Measurements from ENCODE around the gene TMED5.
"Not testable (repeated sequence)": the region's sequence is repeated elsewhere in the genome, so short reads cannot be mapped to it uniquely, and the experiment has no call there.

TMED5 gene

DNA sequence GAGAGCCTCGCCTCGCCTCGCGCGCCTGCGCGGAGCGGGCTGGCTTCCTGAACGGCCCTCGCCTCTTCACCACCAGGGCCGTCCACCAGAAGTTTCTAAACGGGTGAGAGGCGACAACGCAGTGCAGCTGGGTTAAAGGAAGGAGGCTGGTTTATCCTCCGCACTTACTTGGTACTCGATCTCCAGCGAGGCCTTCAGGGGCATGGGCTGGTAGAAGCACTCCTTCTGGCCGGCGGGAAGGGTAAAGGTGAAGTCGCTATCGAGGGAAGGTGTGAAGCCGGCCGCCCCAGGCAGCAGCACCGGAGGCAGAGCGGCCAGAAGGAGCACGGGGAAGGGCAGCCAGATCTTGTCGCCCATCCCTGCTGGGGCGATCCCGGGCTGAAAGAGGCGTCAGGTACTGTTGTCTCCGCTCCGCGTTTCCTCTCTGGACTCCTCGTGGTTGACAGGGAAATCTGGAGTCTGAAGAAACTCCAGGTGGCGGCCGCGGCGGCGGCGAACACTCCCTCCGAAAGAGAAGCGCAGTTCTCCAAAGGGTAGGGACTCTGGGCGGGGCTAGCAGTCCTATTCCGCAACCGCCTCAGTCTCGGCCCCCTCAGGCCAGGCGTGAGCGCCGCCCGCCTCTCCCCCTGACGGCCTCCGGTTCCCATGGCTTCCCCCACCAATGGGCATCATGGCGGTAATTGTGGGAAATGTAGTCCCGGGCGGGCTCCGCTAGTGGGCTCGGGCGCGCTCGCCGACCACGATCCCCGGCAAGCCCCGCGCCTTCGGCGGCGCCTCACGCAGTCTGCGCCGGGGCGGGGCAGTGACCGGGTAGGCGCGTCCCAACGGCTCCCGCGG lies at the start of gene TMED5:
Gene TMED5 (minus strand): TSS at position 528 of the 837 bp plus-strand sequence. CDS start 171 bp downstream, at position 357.
- DNase-seq (ENCODE audit: low read depth in 2 of 2): peak; percentile 88 to 90

DNA sequence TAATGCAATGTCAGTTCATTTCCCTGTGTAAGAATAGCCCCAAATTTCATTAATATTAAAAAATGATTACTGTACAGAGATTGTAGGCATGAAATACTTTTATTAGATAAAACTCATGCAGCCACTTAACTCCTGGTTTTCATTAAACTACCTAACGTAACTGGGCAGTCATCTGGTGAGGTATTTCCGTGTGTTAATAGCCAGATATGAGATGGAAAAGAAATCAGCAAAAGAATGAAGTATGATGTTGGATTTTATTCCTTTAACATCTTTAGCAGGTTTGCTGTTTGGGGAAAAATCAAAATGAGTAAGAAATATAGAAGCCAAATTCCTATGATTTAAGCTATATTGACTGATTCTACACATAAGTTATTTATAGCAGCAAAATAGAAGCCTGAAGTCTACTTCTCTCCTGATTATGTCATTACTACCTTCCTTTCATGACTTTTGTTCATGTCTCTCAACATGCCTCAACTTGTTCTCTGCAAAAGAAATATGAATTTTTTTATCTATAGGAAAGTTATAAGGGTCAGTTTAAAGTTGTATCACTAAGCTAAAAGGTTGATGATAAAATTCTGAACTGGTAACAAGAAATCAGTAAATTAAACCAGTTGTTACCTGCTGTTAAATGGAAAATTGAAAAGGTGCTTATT lies 42.9 kb upstream of the TMED5 start:
- DNase-seq (ENCODE audit: low read depth in 2 of 2): no peak

DNA sequence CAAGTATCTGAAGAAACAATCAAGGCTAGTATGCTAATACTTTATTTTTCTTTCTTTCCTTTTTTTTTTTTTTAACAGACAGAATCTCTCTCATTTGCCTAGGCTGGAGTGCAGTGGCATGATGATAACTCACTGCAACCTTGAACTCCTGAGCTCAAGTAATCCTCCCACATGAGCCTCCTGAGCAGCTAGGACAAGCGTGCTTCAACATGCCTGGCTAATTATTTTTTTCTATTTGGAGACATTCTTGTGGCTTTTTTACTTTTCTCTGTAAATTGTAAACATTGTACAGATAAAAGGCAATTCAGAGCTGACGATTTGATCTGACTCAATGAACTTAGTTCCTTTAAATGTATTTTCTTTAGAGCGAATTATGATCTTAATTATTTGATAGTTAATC lies 41.7 kb upstream of the TMED5 start:
- no peak for DNase-seq (ENCODE audit: low read depth in 2 of 2)

DNA sequence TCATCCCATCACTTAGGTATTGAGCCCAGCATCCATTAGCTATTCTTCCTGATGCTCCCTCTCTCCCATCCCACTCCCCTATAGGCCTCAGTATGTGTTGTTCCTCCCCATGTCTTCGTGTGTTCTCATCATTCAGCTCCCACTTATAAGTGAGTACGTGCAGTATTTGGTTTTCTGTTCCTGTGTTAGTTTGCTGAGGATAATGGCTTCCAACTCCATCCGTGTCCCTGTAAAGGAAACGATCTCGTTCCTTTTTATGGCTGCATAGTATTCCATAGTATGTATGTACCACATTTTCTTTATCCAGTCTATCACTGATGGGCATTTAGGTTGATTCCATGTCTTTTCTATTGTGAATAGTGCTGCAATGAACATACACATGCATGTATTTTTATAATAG lies 40.5 kb upstream of the TMED5 start:
- not testable (repeated sequence) for DNase-seq (ENCODE audit: low read depth in 2 of 2)

DNA sequence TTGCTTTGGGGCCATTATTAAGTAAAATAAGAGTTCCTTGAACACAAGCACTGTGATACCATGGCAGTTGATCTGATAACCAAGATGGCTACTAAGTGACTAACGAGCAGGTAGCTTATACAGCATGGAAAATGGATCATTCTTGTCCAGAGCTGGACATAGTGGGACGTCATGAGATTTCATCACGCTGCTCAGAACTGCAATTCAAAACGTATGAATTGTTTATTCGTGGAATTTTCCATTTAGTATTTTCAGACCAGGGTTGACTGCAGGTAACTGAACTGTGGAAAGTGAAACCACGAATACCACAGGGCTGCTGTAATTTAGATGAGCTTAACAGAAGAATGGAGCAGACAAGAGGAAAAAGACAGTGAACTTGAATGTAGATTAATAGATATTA lies 39.2 kb upstream of the TMED5 start:
- DNase-seq (ENCODE audit: low read depth in 2 of 2): no peak

DNA sequence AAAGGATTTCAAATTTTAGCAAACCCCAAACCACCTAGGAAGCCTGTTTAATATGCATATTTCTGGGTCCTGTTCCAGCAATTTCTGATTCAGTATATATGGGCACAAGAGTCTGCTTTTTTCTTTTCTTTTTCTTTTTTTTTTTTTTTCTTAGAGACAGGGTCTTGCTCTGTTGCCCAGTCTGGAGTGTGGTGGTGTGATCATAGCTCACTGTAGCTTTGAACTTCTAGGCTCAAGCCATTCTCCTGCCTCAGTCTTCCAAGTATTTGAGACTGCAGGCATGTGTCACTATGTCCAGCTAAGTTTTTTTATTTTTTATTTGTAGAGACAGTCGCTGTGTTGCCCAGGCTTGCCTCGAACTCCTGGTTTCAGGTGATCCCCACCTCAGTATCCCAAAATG lies 35.1 kb upstream of the TMED5 start:
- no peak for DNase-seq (ENCODE audit: low read depth in 2 of 2)

DNA sequence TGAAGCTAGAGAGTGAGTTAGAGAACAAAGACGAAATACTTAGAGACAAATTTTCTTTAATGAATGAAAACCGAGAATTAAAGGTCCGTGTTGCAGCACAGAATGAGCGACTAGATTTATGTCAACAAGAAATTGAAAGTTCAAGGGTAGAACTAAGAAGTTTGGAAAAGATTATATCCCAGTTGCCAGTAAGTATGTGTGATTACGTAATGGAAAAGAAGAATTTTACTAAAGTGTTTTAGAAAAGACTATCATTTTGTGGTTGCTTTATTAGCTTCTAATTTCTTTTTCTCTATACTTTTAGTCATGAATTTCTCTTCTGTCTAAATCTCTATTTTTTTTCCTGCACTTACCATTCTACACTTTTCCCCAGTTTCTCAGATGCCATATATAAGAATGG lies 27.0 kb upstream of the TMED5 start:
- DNase-seq (ENCODE audit: low read depth in 2 of 2): no peak

DNA sequence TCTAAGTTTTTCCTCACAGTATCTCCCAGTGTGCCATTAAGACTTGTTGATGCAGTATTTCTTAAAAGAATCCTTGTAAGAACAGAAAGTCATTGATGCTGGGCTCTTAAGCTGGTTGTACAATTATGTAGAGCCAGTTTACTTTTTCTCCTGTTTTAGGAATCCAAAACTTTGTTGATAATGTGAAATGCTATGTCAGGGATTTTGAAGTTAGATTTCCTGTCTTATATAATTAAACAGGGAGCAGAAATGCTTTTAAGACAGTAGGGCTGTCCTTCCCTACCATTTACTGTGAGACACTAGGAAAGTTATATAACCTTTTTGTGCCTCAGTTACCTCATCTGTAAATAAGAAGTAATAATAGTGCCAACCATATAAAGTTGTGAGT lies 26.3 kb upstream of the TMED5 start:
- DNase-seq (ENCODE audit: low read depth in 2 of 2): no peak

DNA sequence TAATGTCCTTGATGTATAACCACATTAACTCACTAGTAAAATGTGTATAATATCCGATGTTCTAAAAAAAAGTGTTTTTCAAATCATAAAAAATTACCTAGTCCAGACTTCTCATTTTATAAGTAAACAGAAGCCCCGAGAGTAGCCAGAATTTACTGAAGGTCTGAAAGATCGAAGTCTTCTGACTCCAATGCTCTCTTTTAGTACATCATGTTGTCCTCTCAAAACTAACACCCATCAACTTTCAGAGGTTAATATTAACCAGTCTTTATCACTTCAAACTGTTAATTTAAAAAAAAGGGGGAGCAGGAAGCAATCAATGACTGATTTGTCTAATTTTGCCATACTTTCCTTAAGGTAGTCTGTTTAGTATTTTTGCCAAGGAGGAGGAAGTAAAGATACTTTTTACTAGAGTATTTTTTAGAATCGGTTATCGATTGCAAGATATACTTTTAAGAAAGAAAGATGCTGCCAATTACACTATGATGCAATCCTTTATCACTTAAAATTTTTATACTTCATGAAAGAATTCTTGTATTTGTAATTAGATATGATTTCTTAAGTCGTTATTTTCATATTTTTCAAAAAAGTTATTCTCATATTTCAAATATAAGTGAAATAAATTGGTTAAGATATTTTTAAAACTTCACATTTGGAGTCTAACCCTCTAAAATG lies 25.8 kb upstream of the TMED5 start:
- DNase-seq (ENCODE audit: low read depth in 2 of 2): no peak

DNA sequence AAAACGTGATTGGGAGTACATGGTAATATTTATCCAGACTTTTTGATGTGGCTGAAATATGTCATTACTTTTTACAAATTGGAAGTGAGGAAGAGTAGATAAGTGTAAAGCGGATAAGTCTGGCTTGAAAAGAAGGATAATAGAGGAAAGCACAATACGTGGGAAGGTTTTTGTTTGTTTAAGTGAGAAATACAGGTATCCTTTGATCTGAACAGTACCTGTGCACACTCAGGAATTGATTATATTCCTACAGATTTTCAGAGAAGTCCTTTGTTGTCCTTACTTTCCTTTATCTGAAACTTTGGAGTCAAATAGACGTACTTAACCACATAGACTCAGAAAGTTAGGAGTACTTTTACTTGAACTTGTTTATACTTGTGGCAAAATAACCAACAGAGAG lies 20.5 kb upstream of the TMED5 start:
- DNase-seq (ENCODE audit: low read depth in 2 of 2): no peak

DNA sequence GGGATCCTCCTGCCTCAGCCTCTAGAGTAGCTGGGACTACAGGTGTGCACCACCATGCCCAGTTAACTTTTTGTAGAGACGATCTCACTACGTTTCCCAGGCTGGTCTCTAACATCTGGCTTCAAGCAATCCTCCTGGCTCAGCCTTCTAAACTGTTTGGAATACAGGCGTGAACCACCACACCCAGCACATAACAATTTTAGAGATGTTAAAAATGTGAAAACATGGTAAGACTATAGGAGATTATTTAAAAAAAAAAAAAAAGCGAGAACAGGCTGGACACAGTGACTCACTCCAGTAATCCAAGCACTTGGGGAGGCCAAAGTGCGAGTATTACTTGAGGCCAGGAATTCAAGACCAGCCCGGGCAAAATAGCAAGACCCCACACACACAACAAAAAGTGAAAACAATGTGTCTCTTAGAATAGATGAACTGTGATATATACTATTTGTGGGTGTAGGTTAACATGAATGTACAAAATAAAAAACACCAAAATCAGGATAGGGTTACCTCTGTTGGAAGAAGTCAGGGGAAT lies 19.9 kb upstream of the TMED5 start:
- DNase-seq (ENCODE audit: low read depth in 2 of 2): no peak

DNA sequence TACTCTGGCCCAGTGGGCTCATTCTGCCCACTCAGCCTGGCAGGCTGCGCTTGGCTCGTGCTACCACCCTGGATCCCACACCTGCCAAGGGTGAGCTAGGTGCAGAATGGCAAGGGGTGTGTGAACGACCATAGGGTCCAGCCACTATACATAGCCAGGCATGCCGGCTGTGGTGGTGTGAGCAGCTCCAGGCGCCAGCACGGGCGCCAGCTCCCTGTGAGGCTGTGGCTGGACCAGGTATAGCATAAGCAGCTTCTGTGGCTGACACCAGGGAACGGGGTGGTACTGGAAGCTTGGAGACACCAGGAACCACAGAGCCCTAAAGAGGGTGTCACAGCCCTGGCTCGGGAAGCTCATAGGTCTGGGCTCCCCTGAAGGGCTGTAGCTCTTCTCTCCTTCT lies 18.9 kb upstream of the TMED5 start:
- no peak for DNase-seq (ENCODE audit: low read depth in 2 of 2)

DNA sequence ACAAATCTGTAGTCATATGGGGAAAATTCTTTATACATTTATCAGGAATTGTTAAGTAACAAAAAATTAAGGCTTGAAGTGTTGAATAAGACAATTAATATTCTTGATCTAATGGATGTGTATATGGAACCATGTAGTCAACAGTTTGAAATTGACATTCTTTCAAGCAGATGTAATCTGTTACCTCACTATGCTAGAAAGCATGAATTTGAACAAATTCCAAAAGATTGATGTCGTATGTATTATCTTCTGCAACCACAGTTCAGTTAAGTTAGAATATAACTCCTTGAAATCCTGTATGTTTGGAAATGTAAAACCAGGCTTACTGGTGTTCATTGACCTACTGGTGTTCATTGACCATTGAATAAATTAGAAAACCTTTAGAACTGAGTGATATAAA lies 16.4 kb upstream of the TMED5 start:
- DNase-seq (ENCODE audit: low read depth in 2 of 2): no peak

DNA sequence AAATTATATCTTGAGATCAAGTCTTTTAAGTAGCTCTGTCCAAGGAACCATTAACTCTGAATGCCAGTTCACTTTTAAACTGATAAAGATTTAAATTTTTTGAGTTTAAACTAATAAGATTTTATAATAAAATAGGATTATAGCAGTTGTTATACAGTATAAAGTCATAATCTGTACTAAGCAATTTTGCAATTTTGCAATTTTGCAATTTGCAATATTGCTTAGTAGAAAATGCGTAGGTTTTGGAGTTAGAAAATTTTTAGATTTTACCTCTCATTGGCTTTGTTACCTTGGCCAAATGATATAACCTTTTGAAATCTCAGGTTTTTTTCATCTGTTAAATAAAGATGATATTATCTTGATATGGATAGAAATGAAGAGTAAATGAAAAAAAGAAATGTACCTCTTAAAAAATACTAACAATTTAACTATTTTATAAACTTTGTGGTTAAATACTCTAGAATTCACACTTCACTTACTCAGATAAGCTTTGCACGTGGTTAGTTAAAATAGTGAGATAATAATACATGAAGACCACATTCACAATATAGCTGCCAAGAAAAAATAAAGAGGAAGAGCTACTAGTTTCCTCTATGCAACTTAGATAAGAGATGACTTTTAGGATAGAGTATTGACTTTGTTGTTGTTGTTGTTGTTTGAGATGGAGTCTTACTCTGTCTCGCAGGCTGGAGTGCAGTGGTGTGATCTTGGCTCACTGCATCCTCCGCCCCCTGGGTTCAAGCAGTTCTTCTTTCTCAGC lies 14.2 kb upstream of the TMED5 start:
- DNase-seq (ENCODE audit: low read depth in 2 of 2): no peak

DNA sequence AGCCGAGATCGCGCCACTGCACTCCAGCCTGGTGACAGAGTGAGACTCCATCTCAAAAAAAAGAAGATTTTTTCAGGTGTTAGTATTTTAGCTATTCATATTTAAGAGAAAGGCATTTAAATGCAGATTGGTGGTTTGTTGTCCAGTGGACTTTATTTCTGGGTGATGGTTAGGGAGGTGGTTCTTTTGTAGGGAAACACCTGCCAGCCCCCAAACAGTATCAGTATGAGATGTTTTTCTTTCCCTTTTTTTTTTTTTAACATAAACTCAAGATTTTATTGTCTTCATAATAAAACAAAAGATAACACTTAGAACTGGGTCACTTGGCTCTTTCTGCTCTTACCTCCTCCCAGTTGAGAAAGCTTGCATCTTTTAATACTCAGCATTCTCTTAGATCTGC lies 10.2 kb upstream of the TMED5 start:
- DNase-seq (ENCODE audit: low read depth in 2 of 2): no peak

DNA sequence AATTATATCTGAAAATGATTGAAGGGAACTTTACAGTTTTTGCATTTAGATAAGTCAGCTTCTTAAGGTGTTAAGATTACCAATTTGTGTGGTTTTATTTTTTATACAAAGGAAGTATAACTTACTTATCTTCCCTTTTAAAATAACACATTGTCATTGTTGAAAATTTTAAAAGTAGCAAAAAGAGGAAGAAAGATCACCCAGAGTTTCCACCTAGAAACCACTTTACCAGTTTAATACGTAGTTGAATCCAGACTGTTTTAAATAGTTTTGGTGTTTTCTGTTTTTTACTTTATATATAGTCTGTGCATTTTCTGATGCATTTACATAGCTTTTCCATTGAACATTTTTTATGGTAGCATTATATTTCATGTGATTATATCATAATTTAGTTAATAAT lies 6.5 kb upstream of the TMED5 start:
- no peak for DNase-seq (ENCODE audit: low read depth in 2 of 2)

DNA sequence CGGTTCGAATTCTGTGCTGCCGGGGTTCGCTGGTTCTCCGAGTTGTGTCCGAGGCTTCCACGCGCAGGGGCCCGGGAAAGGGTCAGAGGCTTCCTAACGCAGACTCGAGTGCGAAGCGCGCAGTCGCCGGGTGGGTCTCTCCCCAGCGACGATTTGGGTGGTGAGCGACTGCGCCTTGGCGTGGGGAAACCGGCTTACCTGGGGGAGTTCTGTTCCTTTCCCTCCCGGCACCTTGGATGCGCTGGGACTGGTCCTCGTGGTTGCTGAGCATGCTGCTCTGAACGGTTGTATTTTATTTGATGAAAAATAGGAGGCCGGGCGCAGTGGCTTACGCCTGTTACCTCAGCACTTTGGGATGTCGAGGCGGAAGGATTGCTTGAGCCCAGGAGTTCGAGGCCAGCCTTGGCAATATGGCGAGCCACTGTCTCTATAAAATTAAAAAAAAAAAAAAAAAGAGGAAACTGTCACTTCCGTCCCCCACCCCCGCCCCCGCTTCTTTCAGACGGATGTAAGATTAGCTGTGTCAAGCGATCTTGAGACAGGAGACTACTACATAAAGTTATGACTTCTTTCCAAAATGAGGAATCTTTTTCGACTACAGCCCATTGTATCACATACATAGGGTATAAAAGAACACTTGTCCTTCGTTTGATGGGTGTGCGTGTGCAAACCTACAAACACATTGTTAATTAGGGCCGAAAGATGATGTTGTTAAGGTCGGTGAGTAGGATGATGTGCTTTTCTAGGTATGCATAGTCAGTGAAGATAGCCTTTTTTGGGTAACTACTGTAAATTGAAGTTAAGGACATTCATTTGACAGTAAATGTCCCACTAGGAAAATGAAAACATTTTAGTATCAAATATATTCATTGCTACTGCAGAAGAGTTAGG lies 755 bp upstream of the TMED5 start, which contains the start of gene CCDC18:
Gene CCDC18 (plus strand): TSS at position 2 of the 891 bp plus-strand sequence. CDS start 2,638 bp downstream, outside the sequence.
- peak in 1 of 2 donors; percentile 36 for DNase-seq (ENCODE audit: low read depth in 2 of 2)

DNA sequence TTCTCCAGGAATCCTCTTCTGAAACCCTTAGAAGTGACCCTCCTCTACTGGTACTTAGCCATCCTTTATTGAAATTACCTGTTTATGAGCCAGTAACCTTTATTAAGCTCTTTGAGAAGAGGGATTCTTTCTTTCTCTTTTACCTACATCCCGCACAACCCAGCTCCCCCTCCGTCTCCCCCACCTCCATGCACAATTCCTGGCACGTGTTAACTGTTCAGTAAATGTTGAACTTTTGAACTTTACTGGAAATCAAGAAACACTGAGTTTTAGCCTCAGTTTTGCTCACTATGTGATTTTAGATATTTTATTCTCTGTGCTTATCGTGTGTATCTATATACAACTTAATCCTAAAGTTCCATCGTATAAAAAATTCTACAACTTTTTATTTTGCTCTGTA lies 1.8 kb downstream of the TMED5 start:
- no peak for DNase-seq (ENCODE audit: low read depth in 2 of 2)

DNA sequence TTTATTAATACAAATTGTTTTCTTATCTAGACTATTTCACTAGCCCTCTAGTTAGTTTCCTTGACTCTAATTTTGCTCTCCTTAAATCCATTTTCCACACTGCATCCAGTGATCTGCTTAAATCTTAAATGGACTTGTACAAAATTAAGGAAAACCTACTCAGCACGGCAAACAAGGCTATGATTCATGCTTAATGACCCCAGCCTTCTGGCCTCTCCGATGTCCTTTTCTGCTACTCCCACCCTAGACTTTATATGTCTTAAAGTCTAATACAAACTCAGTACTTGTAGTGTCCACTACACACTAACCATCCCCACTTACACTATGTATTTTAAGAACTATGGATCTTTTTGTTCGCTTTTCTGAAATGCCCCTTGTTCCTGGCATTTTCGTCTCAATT lies 2.2 kb downstream of the TMED5 start:
- no peak for DNase-seq (ENCODE audit: low read depth in 2 of 2)

DNA sequence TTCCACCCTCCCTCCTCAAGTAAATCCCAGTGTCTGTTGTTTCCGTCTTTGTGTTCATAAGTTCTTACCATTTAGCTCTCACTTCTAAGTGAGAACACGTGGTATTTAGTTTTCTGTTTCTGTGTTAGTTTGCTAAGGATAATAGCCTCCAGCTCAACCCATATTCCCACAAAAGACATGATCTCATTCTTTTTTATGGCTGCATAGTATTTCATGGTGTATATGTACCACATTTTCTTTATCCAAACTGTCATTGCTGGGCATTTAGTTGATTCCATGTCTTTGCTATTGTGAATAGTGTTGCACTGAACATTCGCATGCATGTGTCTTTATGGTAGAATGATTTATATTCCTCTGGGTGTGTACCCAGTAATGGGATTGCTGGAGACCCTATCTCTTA lies 5.6 kb downstream of the TMED5 start:
- not testable (repeated sequence) for DNase-seq (ENCODE audit: low read depth in 2 of 2)

DNA sequence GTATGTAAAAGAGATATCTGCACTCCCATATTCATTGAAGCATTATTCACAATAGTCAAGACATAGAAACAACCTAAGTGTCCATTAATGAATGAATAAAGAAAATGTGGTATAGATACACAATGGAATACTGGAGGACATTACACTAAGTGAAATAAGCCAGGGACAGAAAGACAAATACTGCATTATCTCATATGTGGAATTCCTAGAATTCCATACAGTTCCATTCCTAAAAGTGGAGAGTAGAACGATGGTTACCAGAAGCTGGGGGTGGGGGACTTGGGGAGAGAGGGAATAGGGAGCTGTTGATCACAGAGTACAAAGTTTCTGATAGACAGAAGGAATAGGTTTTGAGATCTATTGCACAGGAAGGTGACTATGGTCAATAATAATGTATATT lies 7.4 kb downstream of the TMED5 start:
- no peak for DNase-seq (ENCODE audit: low read depth in 2 of 2)

All from activated CD4-positive, alpha-beta T cell treated with anti-CD3 and anti-CD28 coated beads for 24 hours (primary cell).